ENCODE measurements around the gene CCDC88C.
A peak's percentile ranks its signal among the peaks of the same experiment; 100 is the strongest.
"Not testable (repeated sequence)": the region's sequence is repeated elsewhere in the genome, so short reads cannot be mapped to it uniquely, and the experiment has no call there.

CCDC88C gene

GRCh38 chr14:91242635-91243034, 175.0 kb downstream of the CCDC88C start:
- DNase-seq: no peak

DNA sequence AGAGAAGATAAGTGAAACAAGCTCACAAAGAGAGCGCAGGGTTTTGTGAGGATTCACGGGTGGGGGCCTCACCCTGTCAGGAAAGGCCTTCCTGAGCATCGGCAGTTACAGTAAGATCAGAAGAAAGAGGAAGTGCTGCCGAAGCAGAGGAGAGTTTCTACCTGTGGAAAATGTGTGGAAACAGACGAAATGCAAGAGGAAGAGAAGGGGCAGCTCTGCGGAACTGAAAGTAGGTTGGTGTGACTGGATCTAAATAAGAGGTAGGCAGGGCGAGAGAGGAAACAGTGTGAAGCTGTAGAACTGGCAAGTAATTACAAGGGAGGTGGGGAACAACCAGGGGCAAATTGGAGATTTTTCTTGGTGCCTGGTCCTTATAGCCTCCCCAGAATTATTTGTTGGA, 175.8 kb downstream of the CCDC88C start:
- DNase-seq: no peak

- no peak for DNase-seq
These were observed 179.0 kb downstream of the CCDC88C start for GRCh38 chr14:91238661-91239060.

DNA sequence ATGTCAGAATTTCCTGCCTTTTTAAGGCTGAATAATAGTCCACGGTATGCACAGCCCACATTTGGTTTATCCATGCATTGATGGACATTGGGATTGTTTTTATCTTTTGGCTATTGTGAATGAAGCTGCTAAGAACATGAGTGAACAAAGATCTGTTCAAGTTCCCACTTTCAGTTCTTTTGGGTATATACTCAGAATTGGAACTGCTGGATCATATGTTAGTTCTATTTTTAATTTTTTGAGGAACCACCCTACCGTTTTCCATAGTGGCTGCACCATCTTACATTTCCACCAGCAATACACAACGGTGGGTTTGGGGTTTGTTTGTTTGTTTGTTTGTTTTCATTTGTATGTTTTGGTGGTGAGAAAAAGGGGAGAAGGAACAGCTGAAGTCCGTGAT, 179.5 kb downstream of the CCDC88C start:
- DNase-seq: no peak

DNA sequence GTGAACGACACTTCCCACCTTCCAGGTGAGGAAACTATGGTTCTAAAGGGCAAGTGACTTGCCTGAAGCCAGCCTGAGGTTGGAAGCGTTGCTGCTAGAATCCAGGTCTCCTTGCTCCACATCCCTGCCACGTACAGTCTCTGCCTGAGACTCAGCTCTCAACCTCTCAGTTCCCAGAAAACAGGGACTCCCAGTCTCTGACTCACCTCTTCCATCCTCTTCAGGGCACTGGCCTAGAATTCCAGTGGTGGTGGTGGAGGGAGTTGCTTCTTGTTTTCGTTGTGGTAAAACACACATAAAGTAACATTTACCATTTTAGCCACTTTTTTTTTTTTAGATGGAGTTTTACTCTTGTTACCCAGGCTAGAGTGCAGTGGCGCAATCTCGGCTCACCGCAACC, 180.4 kb downstream of the CCDC88C start:
- DNase-seq: no peak

DNA sequence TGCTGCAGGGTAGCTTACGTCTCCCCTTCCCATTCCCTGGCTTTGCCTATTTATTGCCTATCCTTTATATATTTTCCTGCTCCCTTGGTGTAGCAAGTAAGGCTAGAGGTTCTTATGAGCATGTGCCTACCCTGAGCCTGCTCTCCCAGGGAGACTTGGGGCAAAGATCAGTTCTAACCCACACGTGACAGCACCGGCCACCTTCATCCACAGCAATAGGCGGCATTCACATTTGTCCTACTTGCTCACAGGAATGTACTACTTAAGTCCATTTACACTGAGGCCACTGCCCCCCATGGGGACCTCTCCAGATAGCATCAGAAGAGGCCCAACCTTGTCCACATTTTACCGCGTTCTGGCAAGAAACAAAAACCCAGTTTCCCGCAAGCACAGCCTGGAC, 181.8 kb downstream of the CCDC88C start:
- no peak for DNase-seq

DNA sequence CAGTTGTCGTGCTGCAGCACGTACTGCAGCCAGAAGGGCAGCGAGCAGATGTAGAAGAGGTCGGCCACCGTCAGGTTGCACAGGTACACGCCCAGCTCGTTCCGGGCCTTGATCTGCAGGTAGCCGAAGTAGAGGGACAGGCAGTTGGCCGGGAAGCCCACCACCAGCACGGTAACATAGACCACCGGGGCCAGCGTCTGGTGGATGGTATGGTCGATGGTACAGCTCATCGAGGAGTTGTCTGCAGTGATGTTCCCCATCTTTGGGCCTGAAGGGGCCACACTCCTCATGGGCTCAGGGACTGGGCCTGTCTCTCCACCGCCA, 182.9 kb downstream of the CCDC88C start:
- no peak for DNase-seq

DNA sequence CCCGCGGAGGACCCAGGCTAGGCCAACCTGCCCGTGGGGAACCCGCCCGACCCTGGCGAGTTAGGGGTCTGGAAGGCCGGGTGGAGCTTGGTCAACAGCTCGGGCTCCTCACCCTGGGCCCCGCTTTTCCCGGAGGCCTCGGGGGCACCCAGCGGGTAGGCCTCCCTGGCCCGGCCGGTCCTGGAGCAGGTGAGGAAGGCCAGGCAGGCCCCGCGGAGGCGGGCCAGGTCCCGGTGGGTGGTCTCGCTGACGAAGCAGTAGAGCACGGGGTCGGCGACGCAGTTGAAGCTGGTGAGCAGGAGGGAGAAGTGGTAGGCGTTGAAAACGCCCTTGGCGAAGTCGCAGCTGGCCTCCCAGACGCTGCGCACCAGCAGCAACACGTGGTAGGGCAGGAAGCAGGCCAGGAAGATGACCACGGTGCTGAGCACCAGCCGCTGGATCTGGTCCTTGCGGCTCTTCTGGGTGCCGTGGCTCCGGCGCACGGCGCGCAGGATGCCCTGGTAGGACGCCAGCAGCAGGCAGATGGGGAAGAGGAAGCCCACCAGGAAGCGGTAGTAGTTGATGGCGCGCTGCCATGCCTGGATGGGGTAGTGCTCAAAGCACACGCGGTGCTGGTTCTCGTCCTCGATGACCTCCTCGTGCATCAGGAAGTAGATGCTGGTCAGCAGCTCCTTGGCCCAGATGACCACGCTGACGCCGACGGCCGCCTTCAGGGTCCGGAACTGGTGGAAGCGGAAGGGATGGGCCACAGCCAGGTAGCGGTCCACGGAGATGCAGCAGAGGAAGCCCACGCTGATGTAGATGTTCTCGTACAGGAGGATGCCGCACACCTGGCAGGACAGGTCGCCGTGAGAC, 183.5 kb downstream of the CCDC88C start:
- no peak for DNase-seq

DNA sequence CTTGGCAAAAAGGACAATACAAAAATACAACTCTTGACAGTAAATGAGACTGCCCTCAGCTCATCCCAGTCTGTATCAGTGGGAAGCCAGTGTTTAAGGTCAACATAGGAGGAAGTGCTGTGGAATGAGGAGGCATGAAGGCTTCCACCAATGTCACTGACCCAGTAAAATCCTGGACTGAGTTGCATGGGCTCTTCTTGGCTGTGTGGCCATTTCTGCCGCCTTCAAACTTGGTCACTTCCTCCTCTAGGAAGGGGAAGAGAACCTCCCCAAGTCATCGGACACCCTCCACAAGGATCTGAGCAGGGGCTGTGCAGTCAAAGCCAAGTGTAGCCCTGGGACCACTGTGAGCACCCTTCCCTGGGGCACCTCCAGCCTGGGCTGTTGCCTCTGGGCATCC, 185.0 kb downstream of the CCDC88C start:
- DNase-seq: no peak

- DNase-seq: no peak
These were observed 185.6 kb downstream of the CCDC88C start for GRCh38 chr14:91232052-91232451.

GRCh38 chr14:91231446-91231845, 186.2 kb downstream of the CCDC88C start:
- DNase-seq: no peak

DNA sequence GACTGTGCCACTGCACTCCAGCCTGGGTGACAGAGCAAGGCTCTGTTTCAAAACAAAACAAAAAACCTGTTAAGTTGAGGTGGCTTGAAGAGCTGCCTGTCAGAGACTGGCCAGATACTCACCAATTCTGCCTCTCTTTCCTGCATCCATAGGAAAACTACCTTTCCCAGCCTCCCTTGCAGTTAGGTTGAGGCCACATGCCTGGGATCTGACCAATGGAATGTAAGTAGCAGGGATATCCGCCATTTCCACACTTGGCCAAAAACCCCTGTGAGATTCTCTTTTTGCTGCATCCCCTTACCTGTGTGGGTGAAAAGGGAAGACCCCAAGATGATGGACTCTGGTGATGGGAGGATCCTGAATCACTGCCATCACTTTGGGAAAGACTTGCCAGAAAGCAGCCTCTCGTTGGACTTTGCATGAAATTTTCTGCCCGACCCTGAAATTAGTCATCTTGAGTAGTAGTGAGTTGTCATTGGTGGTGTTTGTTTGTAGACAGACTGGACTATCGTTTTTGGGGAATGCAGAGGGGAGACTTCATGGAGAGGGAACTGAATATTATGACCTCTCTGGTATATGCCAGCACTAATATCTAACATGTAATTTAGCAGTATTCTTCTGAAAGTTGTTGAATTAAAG, 187.1 kb downstream of the CCDC88C start:
- DNase-seq: no peak

GRCh38 chr14:91229743-91230200, 187.8 kb downstream of the CCDC88C start:
- DNase-seq: peak; percentile 74

GRCh38 chr14:91229005-91229382, 188.6 kb downstream of the CCDC88C start:
- no peak for DNase-seq

- peak; percentile 94 for DNase-seq
These were observed 189.3 kb downstream of the CCDC88C start for GRCh38 chr14:91228112-91229004.

- peak; percentile 39 for DNase-seq
These were observed 190.4 kb downstream of the CCDC88C start for GRCh38 chr14:91227183-91227628.

DNA sequence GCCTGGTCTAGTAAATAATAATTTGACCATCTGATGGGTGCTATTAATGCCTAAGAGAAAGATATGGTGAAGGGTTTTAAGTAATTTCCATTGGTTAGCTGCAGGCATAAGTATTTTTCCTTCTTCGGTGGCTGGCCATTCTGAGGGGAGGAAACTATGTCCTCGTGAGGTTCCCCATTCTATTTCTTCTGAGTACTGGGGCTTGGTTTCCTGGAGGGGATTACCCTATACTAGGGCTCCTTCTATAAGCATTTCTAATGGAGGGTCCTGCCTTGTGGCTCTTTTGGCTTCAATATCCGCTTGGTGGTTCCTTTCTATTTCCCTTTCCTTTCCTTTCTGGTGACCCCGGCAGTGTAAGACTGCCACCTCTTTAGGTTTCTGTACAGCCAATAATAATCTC, 191.3 kb downstream of the CCDC88C start:
- not testable (repeated sequence) for DNase-seq

GRCh38 chr14:91225025-91225424, 192.6 kb downstream of the CCDC88C start:
- DNase-seq: no peak

DNA sequence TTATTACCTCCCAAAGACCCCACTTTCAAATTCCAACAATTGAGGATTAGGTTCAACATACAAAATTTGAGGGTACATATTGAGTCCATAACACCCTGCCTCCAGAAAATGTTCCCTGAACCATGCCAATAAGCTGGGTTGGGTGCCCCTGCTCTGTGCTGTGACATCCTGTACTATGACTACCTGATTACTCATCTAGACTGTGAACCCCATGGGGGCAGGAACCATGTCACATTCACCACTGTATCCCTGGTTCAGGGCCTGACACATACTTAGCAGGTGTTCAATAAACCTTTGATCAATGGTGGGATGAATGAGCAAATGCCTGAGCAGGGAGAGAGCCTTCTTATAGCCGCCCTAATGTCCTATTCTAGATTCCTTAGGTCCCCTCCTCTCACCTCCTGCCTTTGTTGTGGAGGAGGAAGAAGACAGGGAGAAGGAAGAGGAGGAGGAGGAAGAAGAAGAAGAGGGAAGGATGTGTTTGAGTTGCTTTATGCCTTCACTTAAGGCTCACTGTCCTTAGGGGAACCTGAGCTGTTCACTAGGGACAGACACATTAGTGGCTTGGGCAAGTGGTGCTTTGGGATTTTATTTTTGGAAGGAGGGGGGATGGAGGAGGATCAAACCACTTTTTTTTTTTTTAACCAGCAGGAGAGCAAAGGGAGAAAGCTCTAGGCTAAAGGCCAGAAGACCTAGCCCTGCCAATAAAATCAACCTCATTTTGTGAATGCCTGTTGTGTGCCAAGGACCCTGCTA, 194.4 kb downstream of the CCDC88C start:
- DNase-seq: peak; percentile 55

Data from stimulated activated CD4-positive, alpha-beta T cell treated with anti-CD3 and anti-CD28 coated beads, Interleukin-1b, Interleukin-23, amount 100 ng/mL, for 48 hours (primary cell).